GM10248 (cell line): ENCODE measurements around the gene POU2F3.

Experiments
- CTCF ChIA-PET: fragments of 300-600 bp; sonication (Branson Sonifier 250); formaldehyde crosslinking; extraction: SDS; loops from one replicate; lab custom pipeline; 2021; ENCODE audit warnings: antibody characterized with exemption; lab: Yijun Ruan, JAX
- POLR2A ChIA-PET: fragments of 350-650 bp; sonication (Branson Sonifier 250); formaldehyde crosslinking; extraction: SDS; loops from one replicate; lab custom pipeline; 2020; ENCODE audit warnings: antibody characterized with exemption; lab: Yijun Ruan, JAX
- DNase-seq: peaks from one replicate; pipeline ENCODE4 v3.0.0; 2012; ENCODE audit errors: extremely low spot score
- TF ChIP-seq, protein P1 (sequence below): IDR thresholded peaks from 2 replicates; pipeline ENCODE4 v1.5.1; 2012; ENCODE audit warnings: mild to moderate bottlenecking, low read depth; ENCODE audit errors: extremely low read depth, missing control alignments, control extremely low read depth

POU2F3 gene

DNA sequence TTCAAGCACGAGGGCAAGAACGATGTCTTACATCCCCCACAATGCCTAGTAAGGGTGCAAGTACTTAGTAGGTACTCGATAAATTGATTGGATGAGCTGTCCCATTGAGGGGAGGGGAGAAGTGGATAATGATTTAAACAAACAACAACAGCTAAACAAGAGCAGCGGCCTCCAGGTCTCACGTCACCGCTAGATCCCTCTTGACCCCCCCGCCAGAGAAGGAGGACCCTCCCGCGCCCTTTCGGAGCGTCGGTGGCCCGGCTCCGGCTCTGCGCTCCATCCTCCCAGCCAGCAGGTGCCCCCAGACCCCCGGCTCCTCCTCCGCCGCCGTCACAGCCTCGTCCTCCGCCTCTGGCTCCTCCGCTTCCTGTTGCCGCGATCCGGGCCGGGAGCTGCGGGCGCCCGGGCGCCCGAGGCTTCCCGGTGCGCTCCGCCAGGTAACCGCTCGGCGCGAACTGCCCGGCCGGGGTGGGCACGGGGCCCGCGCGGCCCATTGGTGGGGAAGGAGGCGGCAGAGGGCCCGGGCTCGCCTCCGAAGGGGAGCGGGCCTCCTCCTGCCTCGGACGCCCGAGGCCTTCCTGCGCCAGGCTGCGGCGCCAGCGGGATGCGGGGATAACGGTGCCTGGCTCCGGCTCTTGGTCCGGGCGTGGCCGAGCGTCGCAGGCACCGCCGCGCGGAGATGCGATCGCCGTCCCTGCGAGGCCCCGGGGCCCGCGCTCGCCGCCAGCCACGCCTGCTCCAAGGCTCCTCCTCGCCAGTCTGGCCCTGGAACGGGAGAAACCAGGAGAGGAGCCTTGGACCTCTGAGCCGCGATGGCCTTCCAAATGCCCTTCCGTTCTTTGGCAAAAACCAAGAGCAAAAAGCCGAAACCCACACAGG is 85.2 kb downstream of the POU2F3 start, which contains the start of gene TLCD5:
TLCD5 (plus strand) TSS at position 368 of the 879 bp plus-strand sequence. CDS start 2,143 bp downstream, outside the sequence.
- ChIA-PET CTCF (interaction anchor here (1.1 to 3.2 kb wide), 2 partner anchors 10 to 22 kb away, joined by 6 to 22 read pairs; partner anchors contain the start of gene ARHGEF12), POLR2A (no interaction called here)
- TF ChIP-seq, protein P1, sequence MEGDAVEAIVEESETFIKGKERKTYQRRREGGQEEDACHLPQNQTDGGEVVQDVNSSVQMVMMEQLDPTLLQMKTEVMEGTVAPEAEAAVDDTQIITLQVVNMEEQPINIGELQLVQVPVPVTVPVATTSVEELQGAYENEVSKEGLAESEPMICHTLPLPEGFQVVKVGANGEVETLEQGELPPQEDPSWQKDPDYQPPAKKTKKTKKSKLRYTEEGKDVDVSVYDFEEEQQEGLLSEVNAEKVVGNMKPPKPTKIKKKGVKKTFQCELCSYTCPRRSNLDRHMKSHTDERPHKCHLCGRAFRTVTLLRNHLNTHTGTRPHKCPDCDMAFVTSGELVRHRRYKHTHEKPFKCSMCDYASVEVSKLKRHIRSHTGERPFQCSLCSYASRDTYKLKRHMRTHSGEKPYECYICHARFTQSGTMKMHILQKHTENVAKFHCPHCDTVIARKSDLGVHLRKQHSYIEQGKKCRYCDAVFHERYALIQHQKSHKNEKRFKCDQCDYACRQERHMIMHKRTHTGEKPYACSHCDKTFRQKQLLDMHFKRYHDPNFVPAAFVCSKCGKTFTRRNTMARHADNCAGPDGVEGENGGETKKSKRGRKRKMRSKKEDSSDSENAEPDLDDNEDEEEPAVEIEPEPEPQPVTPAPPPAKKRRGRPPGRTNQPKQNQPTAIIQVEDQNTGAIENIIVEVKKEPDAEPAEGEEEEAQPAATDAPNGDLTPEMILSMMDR = peak; percentile 16
- peak; percentile 75 for DNase-seq

DNA sequence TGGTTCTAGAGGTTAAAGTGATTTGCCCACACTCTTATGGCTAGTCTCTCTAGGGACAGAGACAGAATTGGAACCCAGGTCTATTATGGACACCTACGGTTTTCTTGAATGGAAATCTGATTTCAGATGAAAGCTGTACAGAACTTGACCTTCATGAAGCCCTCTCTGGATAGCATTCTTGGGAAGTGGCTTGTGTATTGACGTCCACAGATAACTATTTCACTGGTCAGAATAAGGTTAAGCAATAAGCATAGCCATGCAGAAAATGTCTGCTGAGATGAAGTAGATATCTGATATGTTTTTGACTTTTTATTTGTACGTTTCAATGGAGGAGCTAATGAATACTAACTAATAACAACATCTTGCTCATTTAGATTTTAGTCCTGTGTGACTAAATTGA is 86.3 kb downstream of the POU2F3 start:
- TF ChIP-seq, protein P1 = no peak
- DNase-seq = no peak
- ChIA-PET POLR2A (no interaction called here), CTCF (interaction anchor here (1.1 to 3.2 kb wide), 5 partner anchors 9 to 90 kb away, joined by 3 to 22 read pairs (median 4); partner anchors contain the start of gene ARHGEF12)

DNA sequence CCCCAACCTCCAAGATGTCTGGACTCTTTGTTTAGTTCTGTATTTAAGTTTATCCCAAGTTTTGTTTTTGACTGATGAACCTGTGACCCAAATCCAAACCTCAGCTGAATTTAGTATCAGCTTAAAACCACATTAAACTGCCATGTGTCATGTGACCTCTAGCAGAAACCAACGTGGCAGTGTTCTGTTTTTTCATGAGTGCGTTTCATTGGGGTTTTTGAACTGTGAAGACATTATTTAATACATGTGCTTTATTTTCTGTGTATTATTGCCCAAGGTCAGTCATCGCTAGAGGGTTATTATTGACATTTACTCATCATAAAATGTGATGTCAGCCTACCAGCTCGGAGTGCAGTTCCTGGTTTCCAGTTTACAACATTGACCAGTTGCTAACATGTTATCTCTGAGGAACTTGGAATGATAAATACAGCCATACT is 86.9 kb downstream of the POU2F3 start:
- TF ChIP-seq, protein P1 = no peak
- POLR2A ChIA-PET = no interaction called here
- DNase-seq = no peak
- CTCF ChIA-PET = interaction anchor here (1.1 to 3.2 kb wide), 5 partner anchors 8 to 91 kb away, joined by 3 to 22 read pairs (median 4); partner anchors contain the start of gene ARHGEF12

DNA sequence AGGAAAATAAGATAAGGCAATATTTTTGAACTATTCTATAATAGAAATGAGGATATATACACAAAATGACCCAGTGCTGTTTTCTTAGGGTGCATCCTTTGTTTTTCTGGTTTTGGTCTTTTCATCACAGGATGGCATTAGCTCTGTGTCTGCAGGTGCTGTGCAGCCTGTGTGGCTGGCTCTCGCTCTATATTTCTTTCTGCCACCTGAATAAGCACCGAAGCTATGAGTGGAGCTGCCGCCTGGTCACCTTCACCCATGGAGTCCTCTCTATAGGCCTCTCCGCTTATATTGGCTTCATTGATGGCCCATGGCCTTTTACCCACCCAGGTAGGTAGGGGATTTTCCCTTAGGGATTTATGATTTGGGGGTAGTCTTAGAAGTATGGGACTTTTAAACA is 87.4 kb downstream of the POU2F3 start:
- POLR2A ChIA-PET = no interaction called here
- CTCF ChIA-PET = interaction anchor here (1.1 to 3.2 kb wide), 5 partner anchors 8 to 91 kb away, joined by 3 to 22 read pairs (median 4); partner anchors contain the start of gene ARHGEF12
- no peak for DNase-seq
- TF ChIP-seq, protein P1 = no peak

DNA sequence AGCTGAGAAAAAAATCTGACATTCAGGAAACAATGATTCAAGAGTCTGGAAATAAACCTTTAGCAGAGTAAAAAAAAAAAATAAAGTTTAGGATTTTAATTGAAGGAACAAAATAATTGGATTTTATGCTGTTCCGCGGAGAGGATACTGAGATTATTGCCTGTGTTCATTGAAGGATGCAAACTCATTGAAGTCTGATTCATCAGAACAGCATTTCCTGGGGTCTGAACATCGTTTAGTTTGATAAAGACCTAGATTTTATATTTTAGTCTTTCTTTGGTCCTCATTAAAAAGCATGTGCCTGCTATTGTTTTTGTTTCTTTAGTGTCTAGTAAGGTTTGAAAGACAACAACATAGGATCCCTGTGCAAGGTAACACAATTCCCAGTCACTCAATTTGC is 89.6 kb downstream of the POU2F3 start:
- ChIA-PET POLR2A (no interaction called here), CTCF (no interaction called here)
- TF ChIP-seq, protein P1 = no peak
- DNase-seq = no peak

DNA sequence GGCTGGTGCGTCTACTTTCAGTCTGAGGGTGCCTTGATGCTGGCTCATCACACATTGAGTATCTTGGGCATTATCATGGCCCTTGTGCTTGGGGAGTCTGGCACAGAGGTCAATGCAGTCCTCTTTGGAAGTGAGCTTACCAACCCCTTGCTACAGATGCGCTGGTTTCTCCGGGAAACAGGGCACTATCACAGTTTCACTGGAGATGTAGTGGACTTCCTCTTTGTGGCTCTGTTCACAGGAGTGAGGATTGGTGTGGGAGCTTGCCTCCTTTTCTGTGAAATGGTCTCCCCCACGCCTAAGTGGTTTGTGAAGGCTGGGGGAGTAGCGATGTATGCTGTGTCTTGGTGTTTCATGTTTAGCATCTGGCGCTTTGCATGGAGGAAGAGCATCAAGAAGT is 90.1 kb downstream of the POU2F3 start:
- TF ChIP-seq, protein P1 = no peak
- ChIA-PET CTCF (no interaction called here), POLR2A (no interaction called here)
- no peak for DNase-seq
